ENCODE data around the gene LRR1. TPM values are rescaled to one million over a fixed set of nuclear protein-coding genes. Genes with fewer than 3 reads are reported as not detected.

LRR1 gene
- polyA plus RNA-seq, 2 of the 4 experiments (the other 2 are of a cell fraction), result 50.7 to 52.8 TPM

GRCh38 chr14:49640540-49641417 is 42.0 kb downstream of the LRR1 start:
- 92% methylated on average over 7 of the region's 7 CpGs for WGBS (ENCODE audit: missing lambda C conversion rate)
- DNase-seq (ENCODE audit: low read depth in 1 of 2, low spot score in 1 of 2) (no peak), ATAC-seq (peak in 1 of 2 experiments; percentile 9; a peak in 2 of 6 replicates), FAIRE-seq (no peak)
- Histone ChIP-seq H3K9me3 (no peaks in the 10 kb centered on the region), H3K4me2 (peak overlapping the region; percentile 44; the same call in 2 of the 3 replicates), H3K4me1 (peaks cover 34% of the 10 kb centered on the region), H3K27ac (peak overlapping the region in 1 of 2 experiments; percentile 34; a peak in 1 of 6 replicates), H3K4me3 (no peak overlapping the region)
- ChIA-PET POLR2A (interaction anchor here (1.5 kb wide), 1 partner anchor 212 kb away, joined by 6 read pairs; the partner anchor contains the start of gene NEMF), CTCF (interaction anchor here (0.5 to 1.5 kb wide), 3 partner anchors 9 to 213 kb away, joined by 3 to 5 read pairs (median 3); no protein-coding TSS in a partner anchor)
- TF ChIP-seq CEBPB (IDR thresholded peaks at IDR 0.05) (peak; percentile 75 to 84; a peak in 3 of 4 replicates), BCL3 (IDR thresholded peaks at IDR 0.05) (no peak)

GRCh38 chr14:49641697-49642129 is 43.0 kb downstream of the LRR1 start:
- 43% methylated on average over 8 of the region's 8 CpGs for WGBS (ENCODE audit: missing lambda C conversion rate)
- Histone ChIP-seq H3K9me3 (no peaks in the 10 kb centered on the region), H3K4me3 (no peak overlapping the region), H3K4me1 (peaks cover 25% of the 10 kb centered on the region), H3K27ac (peak overlapping the region; percentile 17 to 49; a peak in 4 of 6 replicates), H3K4me2 (peak overlapping the region; percentile 44)
- DNase-seq (ENCODE audit: low read depth in 1 of 2, low spot score in 1 of 2) (no peak), FAIRE-seq (no peak), ATAC-seq (peak; percentile 39 to 58; a peak in 4 of 6 replicates)
- CTCF ChIA-PET, result interaction anchor here (1.5 to 1.7 kb wide), 2 partner anchors 8 to 14 kb away, joined by 5 read pairs; no protein-coding TSS in a partner anchor
- TF ChIP-seq HEYL (CRISPR knock-in tag; IDR thresholded peaks at IDR 0.05) (no peak), HOXB5 (CRISPR knock-in tag; IDR thresholded peaks at IDR 0.05) (no peak)
- TF ChIP-seq, protein P1, sequence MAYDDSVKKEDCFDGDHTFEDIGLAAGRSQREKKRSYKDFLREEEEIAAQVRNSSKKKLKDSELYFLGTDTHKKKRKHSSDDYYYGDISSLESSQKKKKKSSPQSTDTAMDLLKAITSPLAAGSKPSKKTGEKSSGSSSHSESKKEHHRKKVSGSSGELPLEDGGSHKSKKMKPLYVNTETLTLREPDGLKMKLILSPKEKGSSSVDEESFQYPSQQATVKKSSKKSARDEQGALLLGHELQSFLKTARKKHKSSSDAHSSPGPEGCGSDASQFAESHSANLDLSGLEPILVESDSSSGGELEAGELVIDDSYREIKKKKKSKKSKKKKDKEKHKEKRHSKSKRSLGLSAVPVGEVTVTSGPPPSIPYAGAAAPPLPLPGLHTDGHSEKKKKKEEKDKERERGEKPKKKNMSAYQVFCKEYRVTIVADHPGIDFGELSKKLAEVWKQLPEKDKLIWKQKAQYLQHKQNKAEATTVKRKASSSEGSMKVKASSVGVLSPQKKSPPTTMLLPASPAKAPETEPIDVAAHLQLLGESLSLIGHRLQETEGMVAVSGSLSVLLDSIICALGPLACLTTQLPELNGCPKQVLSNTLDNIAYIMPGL (CRISPR knock-in tag; IDR thresholded peaks at IDR 0.05; ENCODE audit: borderline replicate concordance), result no peak
- POLR2A ChIA-PET, result interaction anchor here (0.6 to 1.5 kb wide), 2 partner anchors 22 to 211 kb away, joined by 5 to 6 read pairs; partner anchors contain the start of genes NEMF and RPL36AL

- Histone ChIP-seq H3K27ac (peak overlapping the region; percentile 17 to 49; a peak in 4 of 6 replicates), H3K4me2 (peak overlapping the region; percentile 44), H3K4me1 (peaks cover 21% of the 10 kb centered on the region), H3K9me3 (no peaks in the 10 kb centered on the region), H3K4me3 (no peak overlapping the region)
- ATAC-seq (no peak), DNase-seq (ENCODE audit: low read depth in 1 of 2, low spot score in 1 of 2) (no peak), FAIRE-seq (no peak)
- no peak for TF ChIP-seq NR3C1 (IDR thresholded peaks at IDR 0.05)
- no peak for TF ChIP-seq GATA3 (IDR thresholded peaks at IDR 0.05; ENCODE audit: borderline replicate concordance)
- no peak for TF ChIP-seq E2F6 (IDR thresholded peaks at IDR 0.05; ENCODE audit: borderline replicate concordance, low read depth)
- TF ChIP-seq, protein P2, sequence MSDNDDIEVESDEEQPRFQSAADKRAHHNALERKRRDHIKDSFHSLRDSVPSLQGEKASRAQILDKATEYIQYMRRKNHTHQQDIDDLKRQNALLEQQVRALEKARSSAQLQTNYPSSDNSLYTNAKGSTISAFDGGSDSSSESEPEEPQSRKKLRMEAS (IDR thresholded peaks at IDR 0.05), result no peak
- no peak for TF ChIP-seq SMC3 (IDR thresholded peaks at IDR 0.05)
- TF ChIP-seq EHF (CRISPR knock-in tag; IDR thresholded peaks at IDR 0.05), result no peak
- TF ChIP-seq MAZ (IDR thresholded peaks at IDR 0.05; ENCODE audit: borderline replicate concordance, low read depth, low read length), result no peak
- TF ChIP-seq CEBPB (IDR thresholded peaks at IDR 0.05), result no peak
- TF ChIP-seq HES2 (IDR thresholded peaks at IDR 0.05), result no peak
- TF ChIP-seq ZSCAN20 (CRISPR knock-in tag; IDR thresholded peaks at IDR 0.05), result no peak
- TF ChIP-seq JUNB (IDR thresholded peaks at IDR 0.05), result no peak
- TF ChIP-seq USF2 (IDR thresholded peaks at IDR 0.05), result no peak
- TF ChIP-seq SREBF2 (IDR thresholded peaks at IDR 0.05), result no peak
- no peak for TF ChIP-seq CTCF (IDR thresholded peaks at IDR 0.05)
- ChIA-PET CTCF (interaction anchor here (1.5 to 1.7 kb wide), 2 partner anchors 8 to 13 kb away, joined by 5 read pairs; no protein-coding TSS in a partner anchor), POLR2A (interaction anchor here (0.6 to 1.5 kb wide), 2 partner anchors 22 to 210 kb away, joined by 5 to 6 read pairs; partner anchors contain the start of genes NEMF and RPL36AL)
Measured at GRCh38 chr14:49642163-49642562, 43.4 kb downstream of the LRR1 start.
